ENCODE data around the gene LONRF2. TPM values are rescaled to one million over a fixed set of nuclear protein-coding genes. Genes with fewer than 3 reads are reported as not detected.
"Not testable (repeated sequence)": the region's sequence is repeated elsewhere in the genome, so short reads cannot be mapped to it uniquely, and the experiment has no call there.

LONRF2 gene
- total RNA-seq, 4 donors from 2014 or later = 10.5 to 13.1 (median 12.1) TPM

DNA sequence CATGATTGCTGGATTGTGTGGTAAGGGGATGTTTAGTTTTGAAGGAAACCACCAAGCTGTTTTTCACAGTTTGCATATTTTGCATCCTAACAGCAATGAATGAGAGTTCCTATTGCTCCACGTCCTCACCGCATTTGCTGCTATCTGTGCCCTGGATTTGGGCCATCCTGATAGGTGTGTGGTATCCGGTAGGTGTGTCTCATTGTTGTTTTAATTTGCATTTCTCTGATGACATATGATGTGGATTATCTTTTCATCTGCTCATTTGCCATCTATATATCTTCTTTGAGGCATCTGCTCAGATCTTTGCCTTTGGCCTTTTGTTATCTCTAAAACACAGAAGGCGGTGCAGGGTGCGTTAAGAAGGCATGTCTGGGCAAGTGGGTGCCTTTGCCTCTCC lies 73.3 kb downstream of the LONRF2 start:
- WGBS, 2 donors = 93 to 95% methylated on average over 5 of the region's 5 CpGs
- H3K36me3 ChIP-seq = no peaks in the 10 kb centered on the region
- no peak for TF ChIP-seq POLR2A (IDR thresholded peaks at IDR 0.05)
- TF ChIP-seq, protein P1, sequence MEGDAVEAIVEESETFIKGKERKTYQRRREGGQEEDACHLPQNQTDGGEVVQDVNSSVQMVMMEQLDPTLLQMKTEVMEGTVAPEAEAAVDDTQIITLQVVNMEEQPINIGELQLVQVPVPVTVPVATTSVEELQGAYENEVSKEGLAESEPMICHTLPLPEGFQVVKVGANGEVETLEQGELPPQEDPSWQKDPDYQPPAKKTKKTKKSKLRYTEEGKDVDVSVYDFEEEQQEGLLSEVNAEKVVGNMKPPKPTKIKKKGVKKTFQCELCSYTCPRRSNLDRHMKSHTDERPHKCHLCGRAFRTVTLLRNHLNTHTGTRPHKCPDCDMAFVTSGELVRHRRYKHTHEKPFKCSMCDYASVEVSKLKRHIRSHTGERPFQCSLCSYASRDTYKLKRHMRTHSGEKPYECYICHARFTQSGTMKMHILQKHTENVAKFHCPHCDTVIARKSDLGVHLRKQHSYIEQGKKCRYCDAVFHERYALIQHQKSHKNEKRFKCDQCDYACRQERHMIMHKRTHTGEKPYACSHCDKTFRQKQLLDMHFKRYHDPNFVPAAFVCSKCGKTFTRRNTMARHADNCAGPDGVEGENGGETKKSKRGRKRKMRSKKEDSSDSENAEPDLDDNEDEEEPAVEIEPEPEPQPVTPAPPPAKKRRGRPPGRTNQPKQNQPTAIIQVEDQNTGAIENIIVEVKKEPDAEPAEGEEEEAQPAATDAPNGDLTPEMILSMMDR (IDR thresholded peaks at IDR 0.05) = no peak
- TF ChIP-seq EP300 (IDR thresholded peaks at IDR 0.05) = no peak

DNA sequence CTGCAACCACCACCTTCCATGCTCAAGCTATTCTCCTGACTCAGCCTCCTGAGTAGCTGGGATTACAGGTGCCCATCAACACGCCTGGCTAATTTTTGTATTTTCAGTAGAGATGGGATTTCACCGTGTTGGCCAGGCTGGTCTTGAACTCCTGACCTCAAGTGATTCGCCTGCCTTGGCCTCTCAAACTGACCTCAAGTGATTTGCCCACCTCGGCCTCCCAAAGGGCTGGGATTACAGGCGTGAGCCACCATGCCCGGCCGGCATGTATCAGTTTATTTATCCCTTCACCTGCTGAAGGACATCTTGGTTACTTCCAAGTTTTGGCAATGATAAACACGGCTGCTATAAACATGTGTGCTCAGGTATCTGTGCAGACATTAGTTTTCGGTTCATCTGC lies 73.7 kb downstream of the LONRF2 start:
- not testable (repeated sequence) for H3K27ac ChIP-seq; H3K9me3 ChIP-seq; H3K4me3 ChIP-seq; H3K4me1 ChIP-seq; H3K36me3 ChIP-seq; DNase-seq (ENCODE audit: low spot score in 2 of 2); H3K27me3 ChIP-seq
- 83 to 92% methylated on average over 9 of the region's 9 CpGs for WGBS, 2 donors

More for the DNA sequence above, 73.3 kb downstream of the LONRF2 start:
- H3K9me3 ChIP-seq = peaks cover 0 to 3% (median 0%) of the 10 kb centered on the region in 4 donors
- no peak for DNase-seq (ENCODE audit: low spot score in 2 of 2)
- no peak overlapping the region for H3K4me3 ChIP-seq
- no peak overlapping the region for H3K27ac ChIP-seq
- H3K4me1 ChIP-seq = no peaks in the 10 kb centered on the region
- no peaks in the 10 kb centered on the region for H3K27me3 ChIP-seq

DNA sequence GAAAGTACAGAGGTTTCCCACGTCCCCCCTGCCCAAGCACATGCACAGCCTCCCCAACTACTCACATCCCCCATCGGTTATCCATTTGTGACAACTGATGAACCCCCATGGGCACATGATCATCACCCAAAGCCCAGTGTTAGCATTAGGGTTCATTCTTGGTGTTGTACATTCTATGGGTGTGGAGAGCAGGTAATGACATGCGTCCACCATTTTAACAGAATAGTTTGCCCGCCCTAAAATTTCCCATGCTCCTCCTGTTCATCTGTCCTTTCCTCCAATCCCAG lies 74.3 kb downstream of the LONRF2 start:
- Histone ChIP-seq H3K4me1 (peaks cover 0 to 3% (median 1%) of the 10 kb centered on the region in 4 donors), H3K36me3 (no peaks in the 10 kb centered on the region), H3K4me3 (no peak overlapping the region), H3K27ac (no peak overlapping the region), H3K27me3 (no peaks in the 10 kb centered on the region), H3K9me3 (peaks cover 0 to 3% (median 0%) of the 10 kb centered on the region in 4 donors)
- no peak for DNase-seq (ENCODE audit: low spot score in 2 of 2)
- no peak for TF ChIP-seq POLR2A (IDR thresholded peaks at IDR 0.05)
- no peak for TF ChIP-seq EP300 (IDR thresholded peaks at IDR 0.05)
- TF ChIP-seq, protein P1 (IDR thresholded peaks at IDR 0.05) = no peak
- WGBS, 2 donors = 84 to 92% methylated on average over 4 of the region's 4 CpGs

DNA sequence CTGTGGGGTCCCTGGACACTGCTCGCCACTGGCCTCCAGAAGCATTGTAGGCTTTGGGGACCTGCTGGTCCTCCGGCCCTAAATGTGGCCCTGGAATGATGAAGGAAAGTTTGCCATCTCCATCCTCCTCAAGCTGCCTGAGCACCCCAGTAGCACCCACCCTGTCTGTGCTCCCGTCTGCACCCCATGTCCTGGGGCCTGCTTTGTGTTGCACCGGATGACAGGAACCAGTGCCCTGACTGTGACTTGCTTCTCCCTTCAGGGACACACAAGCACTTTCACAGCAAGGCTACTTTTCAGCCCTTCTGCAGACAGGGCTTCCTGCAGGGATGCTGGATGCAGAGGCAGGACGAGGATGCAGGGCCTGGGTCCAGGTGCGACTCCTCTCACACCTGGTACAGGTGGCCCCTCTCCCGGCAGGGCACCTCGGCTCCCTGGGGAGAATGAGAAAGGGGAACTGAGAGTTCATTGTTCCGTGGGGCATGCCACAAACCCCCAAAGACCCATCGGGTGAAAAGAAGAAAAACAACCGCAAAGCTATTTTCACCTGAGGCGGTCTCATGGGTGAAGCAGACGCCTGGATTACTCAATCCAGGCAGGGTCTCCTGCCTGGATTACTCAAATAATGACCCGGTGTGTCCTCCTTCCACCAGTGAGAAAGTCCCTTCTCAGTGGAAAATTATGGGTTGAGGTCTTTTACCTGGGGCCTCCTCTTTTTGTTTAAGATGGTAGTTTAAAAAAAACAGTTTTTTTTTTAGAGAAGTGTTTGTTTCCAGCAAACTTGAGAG lies 74.9 kb downstream of the LONRF2 start:
- 80 to 90% methylated on average over 14 of the region's 14 CpGs for WGBS, 2 donors

DNA sequence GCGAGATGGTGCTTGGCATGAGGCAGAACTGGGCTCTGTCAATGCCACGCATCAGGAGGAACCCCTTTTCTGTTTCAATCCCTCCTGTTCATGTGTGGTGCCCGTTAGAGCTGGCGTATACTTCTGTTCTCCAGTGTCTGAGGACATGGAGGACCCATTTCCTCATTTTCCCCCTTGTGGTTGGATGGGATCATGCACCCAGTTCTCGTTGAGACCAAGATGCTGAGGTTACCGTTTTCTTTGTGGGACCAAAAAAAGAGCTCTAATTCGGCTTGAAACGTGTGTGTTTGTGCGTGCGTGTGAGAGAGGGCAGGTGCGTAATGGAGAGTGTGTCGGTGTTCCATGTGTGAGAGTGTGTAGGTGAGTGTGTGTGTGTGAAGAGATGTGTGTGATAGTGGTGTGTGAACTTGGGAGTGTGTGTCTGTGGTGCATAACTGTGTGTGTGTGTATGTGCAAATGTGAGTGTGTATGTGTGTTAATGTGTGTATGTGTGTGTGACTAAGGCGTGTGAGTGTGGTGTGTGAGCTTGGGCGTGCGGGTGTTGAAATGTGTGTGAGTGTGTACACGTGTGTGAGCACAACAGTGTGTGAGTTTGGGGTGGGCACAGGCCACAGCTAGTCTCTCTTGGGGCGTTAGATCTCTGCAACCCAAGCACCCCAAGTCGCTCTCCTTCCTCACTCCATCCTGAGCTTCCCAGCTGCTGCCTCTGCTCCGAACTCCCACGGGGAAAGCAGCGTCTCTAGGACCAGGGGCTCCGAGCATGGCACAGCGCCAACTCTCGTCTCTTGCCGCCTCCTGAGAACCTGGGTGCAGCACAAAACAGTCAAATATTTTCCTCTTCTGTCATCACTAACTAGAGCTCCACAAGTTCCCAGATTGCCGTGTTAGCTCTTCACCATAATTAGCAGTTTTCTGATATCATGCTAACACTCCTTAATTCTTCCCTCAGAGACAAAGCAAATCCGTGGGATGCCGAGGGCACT lies 75.8 kb downstream of the LONRF2 start:
- H3K36me3 ChIP-seq = no peaks in the 10 kb centered on the region
- peaks cover 0 to 3% (median 0%) of the 10 kb centered on the region in 4 donors for H3K9me3 ChIP-seq
- no peak overlapping the region for H3K27ac ChIP-seq
- H3K4me3 ChIP-seq = no peak overlapping the region
- H3K4me1 ChIP-seq = peaks cover 0 to 8% (median 6%) of the 10 kb centered on the region in 4 donors
- no peaks in the 10 kb centered on the region for H3K27me3 ChIP-seq
- no peak for DNase-seq (ENCODE audit: low spot score in 2 of 2)
- WGBS, 2 donors = 72 to 74% methylated on average over 28 of the region's 28 CpGs
- TF ChIP-seq, protein P1 (IDR thresholded peaks at IDR 0.05) = peak; percentile 13 to 47 (median 34)
- TF ChIP-seq POLR2A (IDR thresholded peaks at IDR 0.05) = no peak

More for the DNA sequence above, 74.9 kb downstream of the LONRF2 start:
- Histone ChIP-seq H3K4me1 (peaks cover 0 to 8% (median 5%) of the 10 kb centered on the region in 4 donors), H3K36me3 (no peaks in the 10 kb centered on the region), H3K4me3 (no peak overlapping the region), H3K27me3 (no peaks in the 10 kb centered on the region), H3K27ac (no peak overlapping the region), H3K9me3 (peaks cover 0 to 3% (median 0%) of the 10 kb centered on the region in 4 donors)
- TF ChIP-seq, protein P1 (IDR thresholded peaks at IDR 0.05) = no peak
- no peak for TF ChIP-seq POLR2A (IDR thresholded peaks at IDR 0.05)
- no peak for TF ChIP-seq EP300 (IDR thresholded peaks at IDR 0.05)
- DNase-seq (ENCODE audit: low spot score in 2 of 2) = no peak

Data from tibial nerve (tissue), 4 donors.